Neuronal stem cell (in vitro differentiated cells): Measurements from ENCODE around the gene SOX5.
A peak's percentile ranks its signal among the peaks of the same experiment; 100 is the strongest.

Source experiments
- DNase-seq: peaks from one replicate; pipeline ENCODE4 v3.0.0-alpha.2; 2013; ENCODE audit warnings: low spot score
- H2AFZ ChIP-seq: one replicate; pipeline ENCODE4 v1.6.1; 2013; ENCODE audit warnings: mild to moderate bottlenecking, low read length, inconsistent platforms
- H2AK5ac ChIP-seq: 2 replicates; pipeline ENCODE4 v1.6.1; 2013; ENCODE audit warnings: low read depth, mild to moderate bottlenecking, inconsistent platforms, low read length, moderate library complexity, mixed read lengths
- H2BK120ac ChIP-seq: 2 replicates; pipeline ENCODE4 v1.6.1; 2013; ENCODE audit warnings: low read depth, mild to moderate bottlenecking, inconsistent platforms, low read length, moderate library complexity, mixed read lengths
- H2BK12ac ChIP-seq: one replicate; pipeline ENCODE4 v1.6.1; 2013; ENCODE audit warnings: low read length, inconsistent platforms
- H2BK15ac ChIP-seq: 2 replicates; pipeline ENCODE4 v1.6.1; 2013; ENCODE audit warnings: mild to moderate bottlenecking, low read length, inconsistent platforms, mixed read lengths
- H2BK5ac ChIP-seq: one replicate; pipeline ENCODE4 v1.6.1; 2013; ENCODE audit warnings: inconsistent platforms, mild to moderate bottlenecking, low read length, moderate library complexity
- H3K14ac ChIP-seq: one replicate; pipeline ENCODE4 v1.6.1; 2013; ENCODE audit warnings: low read length, inconsistent platforms
- H3K18ac ChIP-seq: 2 replicates; pipeline ENCODE4 v1.6.1; 2013; ENCODE audit warnings: low read length, inconsistent platforms
- H3K23ac ChIP-seq: 2 replicates; pipeline ENCODE4 v1.6.1; 2013; ENCODE audit warnings: low read depth, mild to moderate bottlenecking, mixed read lengths, low read length, inconsistent platforms; ENCODE audit not compliant: poor library complexity
- H3K27ac ChIP-seq: replicated peaks from 3 replicates; pipeline ENCODE4 v1.5.1; 2013; ENCODE audit warnings: low read length, inconsistent platforms
- H3K27me3 ChIP-seq, 3 experiments: 2 replicates each; pipeline ENCODE4 v1.6.1; 2013; ENCODE audit warnings: low read length in 3 of 3, mild to moderate bottlenecking in 2 of 3, inconsistent platforms in 1 of 3, low read depth in 1 of 3, mixed read lengths in 1 of 3, moderate library complexity in 1 of 3; ENCODE audit not compliant: control insufficient read depth in 3 of 3, insufficient read depth in 3 of 3
- H3K36me3 ChIP-seq, 2 donors: replicated peaks in 1 of 2; 2 replicates each; pipeline ENCODE4 v1.6.1; 2013; ENCODE audit warnings: low read length in 2 of 2; ENCODE audit not compliant: control insufficient read depth in 2 of 2, insufficient read depth in 2 of 2
- H3K4ac ChIP-seq: 2 replicates; pipeline ENCODE4 v1.6.1; 2013; ENCODE audit warnings: inconsistent platforms, mild to moderate bottlenecking, low read length, moderate library complexity
- H3K4me1 ChIP-seq, 2 donors: 1 replicate in 1 of 2; 2 replicates in 1 of 2; pipeline ENCODE4 v1.6.1; 2013; ENCODE audit warnings: low read length in 2 of 2, low read depth in 1 of 2; ENCODE audit not compliant: control insufficient read depth in 2 of 2, insufficient read depth in 1 of 2
- H3K4me2 ChIP-seq: one replicate; pipeline ENCODE4 v1.6.1; 2013; ENCODE audit warnings: mild to moderate bottlenecking, low read length, inconsistent platforms; ENCODE audit not compliant: insufficient read depth, poor library complexity, severe bottlenecking
- H3K4me3 ChIP-seq, 2 donors: 2 replicates each; pipeline ENCODE4 v1.5.1; 2013; ENCODE audit warnings: low read length in 2 of 2, mild to moderate bottlenecking in 2 of 2, inconsistent platforms in 1 of 2, moderate library complexity in 1 of 2
- H3K79me1 ChIP-seq: one replicate; pipeline ENCODE4 v1.6.1; 2013; ENCODE audit warnings: low read depth, mild to moderate bottlenecking, inconsistent platforms, low read length, moderate library complexity
- H3K9ac ChIP-seq: one replicate; pipeline ENCODE4 v1.6.1; 2013; ENCODE audit warnings: mild to moderate bottlenecking, low read depth, low read length, inconsistent platforms; ENCODE audit not compliant: poor library complexity
- H3K9me3 ChIP-seq, 2 donors: replicated peaks in 1 of 2; 2 replicates each; pipeline versions ENCODE3 to v1.6.1; 2013; ENCODE audit warnings: low read length in 2 of 2, mild to moderate bottlenecking in 2 of 2, inconsistent platforms in 1 of 2, low read depth in 1 of 2, mixed read lengths in 1 of 2, moderate library complexity in 1 of 2; ENCODE audit not compliant: control insufficient read depth in 2 of 2, insufficient read depth in 1 of 2
- H4K8ac ChIP-seq: one replicate; pipeline ENCODE4 v1.6.1; 2013; ENCODE audit warnings: low read depth, mild to moderate bottlenecking, inconsistent platforms, low read length, moderate library complexity
- H4K91ac ChIP-seq: one replicate; pipeline ENCODE4 v1.6.1; 2013; ENCODE audit warnings: low read length, low read depth, mild to moderate bottlenecking, inconsistent platforms; ENCODE audit not compliant: poor library complexity
- WGBS, 2 donors: extraction: QIAGEN DNeasy Blood & Tissue Kit; methylation state at CpG; one replicate each; pipeline ENCODE4 v1.1.7; 2013; ENCODE audit warnings: missing lambda C conversion rate in 2 of 2, mixed read lengths in 1 of 2; ENCODE audit not compliant: insufficient read length in 2 of 2, insufficient replicate concordance in 1 of 2; ENCODE audit errors: extremely low coverage in 2 of 2; 5-methylcytosine and 5-hydroxymethylcytosine counted together

Gene SOX5

GRCh38 chr12:23751641-23752040, 197.8 kb downstream of the SOX5 start:
- Histone ChIP-seq H3K36me3 (peaks cover 3 to 10% of the 10 kb centered on the region in 2 donors), H3K4me3 (no peak overlapping the region), H3K9ac (no peak overlapping the region), H4K8ac (no peak overlapping the region), H3K27ac (peak overlapping the region; percentile 35), H3K18ac (no peak overlapping the region), H3K4me2 (no peak overlapping the region), H3K9me3 (no peaks in the 10 kb centered on the region), H2AFZ (no peak overlapping the region), H2BK120ac (no peak overlapping the region), H4K91ac (no peak overlapping the region), H2AK5ac (no peak overlapping the region), H3K23ac (no peak overlapping the region), H3K4ac (no peak overlapping the region), H2BK15ac (no peak overlapping the region), H3K79me1 (no peaks in the 10 kb centered on the region), H2BK5ac (no peak overlapping the region), H3K27me3 (no peaks in the 10 kb centered on the region), H3K14ac (no peak overlapping the region), H3K4me1 (peaks cover 3 to 29% of the 10 kb centered on the region in 2 donors), H2BK12ac (no peak overlapping the region)
- DNase-seq = no peak
- WGBS, 2 donors = no CpG with 5 or more reads among the region's 1 CpG

- H3K36me3 ChIP-seq = peaks cover 3 to 10% of the 10 kb centered on the region in 2 donors
- no peak overlapping the region for H3K14ac ChIP-seq
- H3K4me3 ChIP-seq = no peak overlapping the region
- H4K8ac ChIP-seq = no peak overlapping the region
- no peaks in the 10 kb centered on the region for H3K79me1 ChIP-seq
- no peaks in the 10 kb centered on the region for H3K27me3 ChIP-seq
- no peak overlapping the region for H2BK5ac ChIP-seq
- H2AK5ac ChIP-seq = no peak overlapping the region
- H3K4ac ChIP-seq = no peak overlapping the region
- peaks cover 3 to 22% of the 10 kb centered on the region in 2 donors for H3K4me1 ChIP-seq
- H3K18ac ChIP-seq = no peak overlapping the region
- H3K23ac ChIP-seq = no peak overlapping the region
- no peak overlapping the region for H4K91ac ChIP-seq
- no peak overlapping the region for H3K4me2 ChIP-seq
- no CpG with 5 or more reads among the region's 3 CpGs for WGBS, 2 donors
- no peak overlapping the region for H2BK12ac ChIP-seq
- no peak overlapping the region for H2AFZ ChIP-seq
- no peak overlapping the region for H2BK15ac ChIP-seq
- no peak overlapping the region for H3K9ac ChIP-seq
- no peak overlapping the region for H2BK120ac ChIP-seq
- H3K9me3 ChIP-seq = no peaks in the 10 kb centered on the region
- H3K27ac ChIP-seq = no peak overlapping the region
- DNase-seq = no peak
Measured at GRCh38 chr12:23750923-23751322, 198.5 kb downstream of the SOX5 start.

GRCh38 chr12:23744696-23745095, 204.8 kb downstream of the SOX5 start:
- no peak overlapping the region for H3K23ac ChIP-seq
- H3K4me3 ChIP-seq = no peak overlapping the region
- H2BK5ac ChIP-seq = no peak overlapping the region
- no peaks in the 10 kb centered on the region for H3K27me3 ChIP-seq
- no peak overlapping the region for H3K18ac ChIP-seq
- WGBS, 2 donors = no CpG with 5 or more reads among the region's 3 CpGs
- no peaks in the 10 kb centered on the region for H3K9me3 ChIP-seq
- no peak overlapping the region for H3K9ac ChIP-seq
- no peak for DNase-seq
- H3K4me2 ChIP-seq = no peak overlapping the region
- H2BK120ac ChIP-seq = no peak overlapping the region
- no peak overlapping the region for H4K91ac ChIP-seq
- H4K8ac ChIP-seq = no peak overlapping the region
- no peak overlapping the region for H3K27ac ChIP-seq
- no peaks in the 10 kb centered on the region for H3K79me1 ChIP-seq
- no peak overlapping the region for H2BK15ac ChIP-seq
- no peak overlapping the region for H2AK5ac ChIP-seq
- peaks cover 9 to 19% of the 10 kb centered on the region in 2 donors for H3K36me3 ChIP-seq
- no peak overlapping the region for H2AFZ ChIP-seq
- H3K4me1 ChIP-seq = no peaks in the 10 kb centered on the region
- no peak overlapping the region for H3K4ac ChIP-seq
- no peak overlapping the region for H3K14ac ChIP-seq
- no peak overlapping the region for H2BK12ac ChIP-seq

GRCh38 chr12:23742574-23742973, 206.9 kb downstream of the SOX5 start:
- H3K4me3 ChIP-seq = no peak overlapping the region
- no peaks in the 10 kb centered on the region for H3K27me3 ChIP-seq
- no peak overlapping the region for H3K4me2 ChIP-seq
- no peak overlapping the region for H2BK5ac ChIP-seq
- no peak overlapping the region for H3K9ac ChIP-seq
- no peaks in the 10 kb centered on the region for H3K9me3 ChIP-seq
- H3K18ac ChIP-seq = no peak overlapping the region
- no peak overlapping the region for H2AFZ ChIP-seq
- no peak overlapping the region for H2BK12ac ChIP-seq
- H3K27ac ChIP-seq = no peak overlapping the region
- no peak overlapping the region for H2BK120ac ChIP-seq
- H3K79me1 ChIP-seq = no peaks in the 10 kb centered on the region
- H3K4me1 ChIP-seq = no peaks in the 10 kb centered on the region
- peaks cover 19 to 37% of the 10 kb centered on the region in 2 donors for H3K36me3 ChIP-seq
- no peak overlapping the region for H4K8ac ChIP-seq
- no peak overlapping the region for H3K4ac ChIP-seq
- no peak for DNase-seq
- H4K91ac ChIP-seq = no peak overlapping the region
- no peak overlapping the region for H3K14ac ChIP-seq
- H2AK5ac ChIP-seq = no peak overlapping the region
- H3K23ac ChIP-seq = no peak overlapping the region
- H2BK15ac ChIP-seq = no peak overlapping the region
- WGBS, 2 donors = no CpG with 5 or more reads among the region's 3 CpGs
